Kidney (tissue), 14 donors: ENCODE data around the gene TMPRSS4. TPM values are rescaled to one million over a fixed set of nuclear protein-coding genes. Genes with fewer than 3 reads are reported as not detected.

Experiments used
- DNase-seq, 5 donors: peaks; one replicate each; pipeline ENCODE4 v3.0.0-alpha.2; 2013 to 2020
- FAIRE-seq: peaks from 2 replicates; lab custom pipeline; 2012; peaks lifted over from hg19 to GRCh38; lab: Jason Lieb, UNC
- H3K27ac ChIP-seq, 2 donors: one replicate each; pipeline ENCODE4 v1.7.0; 2013; ENCODE audit warnings: low read depth in 2 of 2, low read length in 2 of 2, inconsistent platforms in 1 of 2
- H3K27me3 ChIP-seq: one replicate; pipeline ENCODE4 v1.7.1; 2013; ENCODE audit warnings: low read length, inconsistent platforms; ENCODE audit not compliant: control insufficient read depth, insufficient read depth
- H3K36me3 ChIP-seq, 3 donors: one replicate each; pipeline versions ENCODE4 v1.7.0 to v1.7.1; 2013; ENCODE audit warnings: low read length in 3 of 3, control low read depth in 1 of 3, inconsistent platforms in 1 of 3; ENCODE audit not compliant: insufficient read depth in 3 of 3, control insufficient read depth in 2 of 3
- H3K4me1 ChIP-seq, 3 donors: one replicate each; pipeline versions ENCODE4 v1.7.0 to v1.7.1; 2013; ENCODE audit warnings: low read length in 3 of 3, inconsistent platforms in 1 of 3, low read depth in 1 of 3; ENCODE audit not compliant: control insufficient read depth in 2 of 3, insufficient read depth in 2 of 3
- H3K4me3 ChIP-seq, 3 donors: one replicate each; pipeline versions ENCODE4 v1.7.0 to v1.8.1; 2013; ENCODE audit warnings: low read length in 3 of 3, control low read depth in 1 of 3, inconsistent platforms in 1 of 3
- H3K9ac ChIP-seq, 3 donors: one replicate each; pipeline versions ENCODE4 v1.7.0 to v1.7.1; 2013; ENCODE audit warnings: low read length in 3 of 3, control low read depth in 1 of 3, inconsistent platforms in 1 of 3
- H3K9me3 ChIP-seq, 3 donors: one replicate each; pipeline versions ENCODE4 v1.7.0 to v1.7.1; 2013; ENCODE audit warnings: low read length in 3 of 3, control low read depth in 1 of 3, inconsistent platforms in 1 of 3; ENCODE audit not compliant: control insufficient read depth in 2 of 3, insufficient read depth in 1 of 3
- CTCF ChIP-seq: IDR thresholded peaks from 3 replicates; pipeline ENCODE4 v1.5.1; 2012; ENCODE audit warnings: mild to moderate bottlenecking, moderate library complexity, borderline replicate concordance; ENCODE audit not compliant: insufficient read depth; ENCODE audit errors: extremely low read depth
- intact Hi-C: fragments of 100-400 bp; cut with DNase I; formaldehyde crosslinking; loops from one replicate; pipeline ENCODE4 v1.11.1; 2022
- polyA plus RNA-seq: library from polyadenylated mRNA; stranded (reverse); fragments of 350-450 nt; fragmentation: Illumina TruSeq; extraction: RNeasy Lipid Tissue Mini Kit (QIAGEN cat#74804); gene quantifications from one replicate; pipeline ENCODE4 v1.2.3, GENCODE V29; 2014; ENCODE audit warnings: low read depth, low replicate concordance; ENCODE audit not compliant: insufficient read depth
- total RNA-seq: library from RNA; stranded (reverse); fragmentation: NEBNext Ultra II Directional; extraction: Animal tissue kit (Norgen Biotek cat#: 25700); gene quantifications from one replicate; pipeline ENCODE4 v1.2.1, GENCODE V29; 2021
- donor health status: control.
- donor health status: control.
- donor health status: control.
- donor health status: control.
- donor health status: control.
- donor health status: DM: yes; HTN: yes; CAD: no.
- donor health status: Normal renal cell carcinoma (clear cell type).

Gene TMPRSS4
- total and polyA plus RNA-seq, 2 donors from 2014 or later = 27.8 to 234 TPM

DNA sequence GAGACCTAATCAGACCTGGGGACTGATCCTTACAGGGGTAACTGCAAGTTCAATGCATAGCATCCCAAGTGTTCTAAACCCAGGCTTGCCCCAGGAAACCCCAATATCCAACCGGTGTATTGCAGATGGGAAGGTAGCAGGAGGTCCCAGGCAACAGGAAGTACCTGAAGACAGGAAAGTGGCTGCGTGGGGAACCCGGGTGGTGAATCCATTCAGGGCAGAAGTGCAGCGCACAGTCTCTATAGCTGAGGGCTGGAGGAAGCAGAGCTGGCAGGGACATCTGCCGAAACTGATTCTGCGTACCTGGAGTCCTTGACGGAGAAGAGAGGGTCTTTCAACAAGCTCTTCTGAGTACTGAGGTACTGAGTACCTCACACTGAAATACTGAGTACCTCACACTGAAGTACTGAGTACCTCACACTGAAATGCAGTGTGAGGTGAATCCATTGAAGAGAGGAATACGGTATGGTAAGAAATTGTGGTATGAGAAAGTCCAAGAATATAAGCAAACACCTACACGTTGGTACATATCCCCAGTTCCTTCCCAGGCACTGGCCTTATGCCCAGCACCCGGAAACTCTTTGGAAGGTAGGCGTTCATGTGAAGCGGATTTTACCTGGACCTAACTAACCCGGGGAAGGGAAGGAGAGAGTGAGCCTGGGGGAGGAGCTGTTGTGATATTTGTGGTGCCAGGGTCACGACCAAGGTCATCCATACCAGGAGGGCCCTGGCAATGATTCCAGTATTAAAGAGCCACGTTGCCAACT lies 55.7 kb downstream of the TMPRSS4 start:
- Histone ChIP-seq H3K4me3 (no peak overlapping the region), H3K9ac (no peak overlapping the region), H3K27ac (no peak overlapping the region), H3K4me1 (no peaks in the 10 kb centered on the region), H3K9me3 (no peaks in the 10 kb centered on the region), H3K36me3 (no peaks in the 10 kb centered on the region), H3K27me3 (no peaks in the 10 kb centered on the region)
- no peak for TF ChIP-seq CTCF
- intact Hi-C loops = no loop called here
- DNase-seq (no peak), FAIRE-seq (no peak)

DNA sequence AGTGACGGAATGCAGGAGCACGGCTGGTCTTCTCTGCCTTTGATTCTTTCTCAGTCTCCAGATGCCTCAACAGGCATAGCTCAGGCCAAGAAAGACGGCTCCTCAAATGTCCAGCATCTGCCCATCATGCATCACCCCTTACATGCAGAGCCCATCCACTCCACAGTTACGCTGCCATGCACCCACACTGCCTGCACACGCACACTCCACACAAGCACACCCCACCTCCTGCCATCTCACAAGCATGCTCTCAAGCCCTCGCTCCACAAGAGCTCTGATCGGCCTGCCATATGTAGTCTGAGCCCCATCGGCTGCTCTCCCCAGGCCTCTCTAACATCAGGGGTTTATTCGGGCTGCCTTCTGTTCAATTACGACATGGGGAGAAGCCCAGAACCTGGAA lies 56.9 kb downstream of the TMPRSS4 start:
- no peak overlapping the region for H3K4me3 ChIP-seq
- H3K4me1 ChIP-seq = no peaks in the 10 kb centered on the region
- no peaks in the 10 kb centered on the region for H3K9me3 ChIP-seq
- H3K36me3 ChIP-seq = no peaks in the 10 kb centered on the region
- no peak overlapping the region for H3K27ac ChIP-seq
- DNase-seq (no peak), FAIRE-seq (no peak)
- no peaks in the 10 kb centered on the region for H3K27me3 ChIP-seq
- intact Hi-C loops = no loop called here
- no peak for TF ChIP-seq CTCF
- no peak overlapping the region for H3K9ac ChIP-seq

DNA sequence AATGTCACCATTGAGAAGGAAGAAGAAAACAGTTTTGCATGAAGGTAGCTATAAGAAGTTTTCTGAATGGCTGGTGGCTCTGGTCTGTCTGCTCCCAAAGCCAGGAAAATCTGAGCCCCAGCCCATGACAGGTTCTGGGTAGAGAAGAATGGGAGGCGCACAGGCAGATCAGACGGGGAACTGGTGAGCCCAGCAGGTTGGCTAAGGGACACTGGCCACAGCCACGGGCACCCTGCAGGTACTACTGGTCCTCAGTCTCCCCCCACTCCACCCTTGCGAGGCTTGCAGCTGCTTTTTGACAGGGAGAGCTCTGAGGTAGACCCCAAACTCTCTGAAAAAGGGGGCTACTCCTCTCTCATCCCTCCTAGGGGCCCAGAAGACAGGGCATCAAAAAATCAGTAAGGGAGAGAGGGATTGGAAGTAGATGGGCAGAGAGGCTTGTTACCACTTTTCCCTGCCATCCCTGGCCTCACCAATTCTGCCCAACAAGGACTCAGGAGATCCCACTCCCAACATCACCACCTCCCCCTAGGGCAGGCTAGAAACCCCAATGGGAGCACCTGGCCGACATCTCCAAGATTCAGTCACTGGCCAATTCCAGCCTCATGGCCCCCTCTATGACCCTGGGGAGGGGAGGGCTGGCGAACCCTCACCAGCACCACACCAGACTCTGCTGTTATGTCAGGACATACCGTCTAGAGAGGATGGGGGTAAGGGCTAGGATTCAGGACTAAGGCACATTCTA lies 58.3 kb downstream of the TMPRSS4 start:
- intact Hi-C loops = no loop called here
- no peaks in the 10 kb centered on the region for H3K27me3 ChIP-seq
- no peaks in the 10 kb centered on the region for H3K9me3 ChIP-seq
- H3K36me3 ChIP-seq = no peaks in the 10 kb centered on the region
- H3K4me3 ChIP-seq = no peak overlapping the region
- H3K4me1 ChIP-seq = no peaks in the 10 kb centered on the region
- no peak for TF ChIP-seq CTCF
- no peak for DNase-seq
- FAIRE-seq = no peak
- no peak overlapping the region for H3K9ac ChIP-seq
- H3K27ac ChIP-seq = no peak overlapping the region
